T-helper 17 cell (primary cell): ENCODE measurements around the gene GABBR2. TPM values are rescaled to one million over a fixed set of nuclear protein-coding genes. Genes with fewer than 3 reads are reported as not detected.

Experiments
- ATAC-seq: fragments of 150-1000 bp; cut with Tn5 transposase; 2 replicates; pipeline ENCODE4 v1.10.0; 2021; ENCODE audit warnings: mild to moderate bottlenecking, moderate library complexity
- DNase-seq, 3 donors: peaks; one replicate each; pipeline versions ENCODE4 v3.0.0 to v3.0.0-alpha.2; 2020 to 2021
- H3K9me3 ChIP-seq: one replicate; pipeline ENCODE4 v1.7.0; 2013; ENCODE audit warnings: low read length, mild to moderate bottlenecking; ENCODE audit not compliant: control insufficient read depth, poor library complexity, severe bottlenecking
- H3K27ac Mint-ChIP-seq: one replicate; pipeline ENCODE4 v1.8.0; 2022; ENCODE audit warnings: mild to moderate bottlenecking, moderate library complexity, mixed read lengths
- H3K27me3 Mint-ChIP-seq: one replicate; pipeline ENCODE4 v1.8.0; 2022; ENCODE audit warnings: mixed read lengths
- H3K36me3 Mint-ChIP-seq: one replicate; pipeline ENCODE4 v1.8.0; 2022; ENCODE audit warnings: low read depth, mixed read lengths
- H3K4me1 Mint-ChIP-seq: one replicate; pipeline ENCODE4 v1.8.0; 2022; ENCODE audit warnings: mild to moderate bottlenecking, mixed read lengths
- H3K4me3 Mint-ChIP-seq: one replicate; pipeline ENCODE4 v1.8.0; 2022; ENCODE audit warnings: mild to moderate bottlenecking, moderate library complexity, mixed read lengths
- total RNA-seq, 4 donors: library from RNA in 2 of 4; stranded (reverse) in 2 of 4; gene quantifications; one replicate each; pipeline ENCODE4 v1.2.3 and lab custom pipeline; 2022 to 2026

Gene GABBR2
- total RNA-seq, 2 donors from 2014 or later: not detected

GRCh38 chr9:98556511-98556910 is 152.2 kb downstream of the GABBR2 start:
- Mint-ChIP-seq H3K4me3 (no peak overlapping the region), H3K27me3 (peaks cover 37% of the 10 kb centered on the region), H3K27ac (no peak overlapping the region), H3K4me1 (peaks cover 4% of the 10 kb centered on the region), H3K36me3 (peaks cover 3% of the 10 kb centered on the region)
- ATAC-seq (no peak), DNase-seq (no peak)
- H3K9me3 ChIP-seq: no peaks in the 10 kb centered on the region

GRCh38 chr9:98555651-98556465 is 152.9 kb downstream of the GABBR2 start:
- DNase-seq (no peak), ATAC-seq (no peak)
- Mint-ChIP-seq H3K36me3 (no peaks in the 10 kb centered on the region), H3K4me3 (no peak overlapping the region), H3K4me1 (peaks cover 4% of the 10 kb centered on the region), H3K27ac (no peak overlapping the region), H3K27me3 (peaks cover 41% of the 10 kb centered on the region)
- no peaks in the 10 kb centered on the region for H3K9me3 ChIP-seq

- Mint-ChIP-seq H3K4me1 (peaks cover 4% of the 10 kb centered on the region), H3K27me3 (peaks cover 42% of the 10 kb centered on the region), H3K27ac (no peak overlapping the region), H3K36me3 (no peaks in the 10 kb centered on the region), H3K4me3 (no peak overlapping the region)
- ATAC-seq (no peak), DNase-seq (no peak)
- no peaks in the 10 kb centered on the region for H3K9me3 ChIP-seq
These were observed 154.0 kb downstream of the GABBR2 start for GRCh38 chr9:98554752-98555151.

- no peaks in the 10 kb centered on the region for H3K9me3 ChIP-seq
- no peak for DNase-seq
- Mint-ChIP-seq H3K4me1 (peaks cover 4% of the 10 kb centered on the region), H3K27ac (no peak overlapping the region), H3K27me3 (peaks cover 55% of the 10 kb centered on the region), H3K4me3 (no peak overlapping the region), H3K36me3 (no peaks in the 10 kb centered on the region)
- no peak for ATAC-seq
These were observed 156.4 kb downstream of the GABBR2 start for GRCh38 chr9:98552331-98552730.

GRCh38 chr9:98551511-98552286 is 157.0 kb downstream of the GABBR2 start:
- Mint-ChIP-seq H3K27ac (no peak overlapping the region), H3K36me3 (no peaks in the 10 kb centered on the region), H3K4me3 (no peak overlapping the region), H3K27me3 (peaks cover 55% of the 10 kb centered on the region), H3K4me1 (peaks cover 2% of the 10 kb centered on the region)
- H3K9me3 ChIP-seq: no peaks in the 10 kb centered on the region
- DNase-seq (no peak), ATAC-seq (no peak)

- ATAC-seq (no peak), DNase-seq (no peak)
- no peaks in the 10 kb centered on the region for H3K4me1 Mint-ChIP-seq
- H3K4me3 Mint-ChIP-seq: no peak overlapping the region
- no peaks in the 10 kb centered on the region for H3K9me3 ChIP-seq
- H3K36me3 Mint-ChIP-seq: no peaks in the 10 kb centered on the region
- H3K27ac Mint-ChIP-seq: no peak overlapping the region
- peaks cover 48% of the 10 kb centered on the region for H3K27me3 Mint-ChIP-seq
These were observed 158.4 kb downstream of the GABBR2 start for GRCh38 chr9:98550206-98550820.

- Mint-ChIP-seq H3K4me3 (no peak overlapping the region), H3K36me3 (no peaks in the 10 kb centered on the region), H3K27me3 (peaks cover 49% of the 10 kb centered on the region), H3K27ac (no peak overlapping the region), H3K4me1 (no peaks in the 10 kb centered on the region)
- no peaks in the 10 kb centered on the region for H3K9me3 ChIP-seq
- DNase-seq (no peak), ATAC-seq (no peak)
These were observed 159.3 kb downstream of the GABBR2 start for GRCh38 chr9:98549401-98549800.

GRCh38 chr9:98547606-98548005 is 161.1 kb downstream of the GABBR2 start:
- Mint-ChIP-seq H3K27ac (no peak overlapping the region), H3K4me1 (peaks cover 2% of the 10 kb centered on the region), H3K36me3 (no peaks in the 10 kb centered on the region), H3K4me3 (no peak overlapping the region), H3K27me3 (peaks cover 42% of the 10 kb centered on the region)
- DNase-seq: no peak
- no peaks in the 10 kb centered on the region for H3K9me3 ChIP-seq
- no peak for ATAC-seq

GRCh38 chr9:98545021-98545420 is 163.7 kb downstream of the GABBR2 start:
- H3K4me1 Mint-ChIP-seq: peaks cover 2% of the 10 kb centered on the region
- no peak overlapping the region for H3K27ac Mint-ChIP-seq
- H3K36me3 Mint-ChIP-seq: no peaks in the 10 kb centered on the region
- peaks cover 42% of the 10 kb centered on the region for H3K27me3 Mint-ChIP-seq
- no peaks in the 10 kb centered on the region for H3K9me3 ChIP-seq
- H3K4me3 Mint-ChIP-seq: no peak overlapping the region
- DNase-seq (no peak), ATAC-seq (no peak)

- peaks cover 30% of the 10 kb centered on the region for H3K27me3 Mint-ChIP-seq
- no peak overlapping the region for H3K4me3 Mint-ChIP-seq
- H3K9me3 ChIP-seq: no peaks in the 10 kb centered on the region
- ATAC-seq (no peak), DNase-seq (no peak)
- H3K27ac Mint-ChIP-seq: no peak overlapping the region
- H3K36me3 Mint-ChIP-seq: no peaks in the 10 kb centered on the region
- peaks cover 2% of the 10 kb centered on the region for H3K4me1 Mint-ChIP-seq
These were observed 167.0 kb downstream of the GABBR2 start for GRCh38 chr9:98541684-98542230.

GRCh38 chr9:98540476-98540875 is 168.3 kb downstream of the GABBR2 start:
- DNase-seq (no peak), ATAC-seq (no peak)
- Mint-ChIP-seq H3K4me1 (peaks cover 2% of the 10 kb centered on the region), H3K27ac (no peak overlapping the region), H3K27me3 (peaks cover 28% of the 10 kb centered on the region), H3K36me3 (no peaks in the 10 kb centered on the region), H3K4me3 (no peak overlapping the region)
- no peaks in the 10 kb centered on the region for H3K9me3 ChIP-seq

- no peak for ATAC-seq
- no peak for DNase-seq
- Mint-ChIP-seq H3K27me3 (peaks cover 22% of the 10 kb centered on the region), H3K4me3 (no peak overlapping the region), H3K36me3 (no peaks in the 10 kb centered on the region), H3K27ac (no peak overlapping the region), H3K4me1 (peaks cover 2% of the 10 kb centered on the region)
- no peaks in the 10 kb centered on the region for H3K9me3 ChIP-seq
These were observed 168.8 kb downstream of the GABBR2 start for GRCh38 chr9:98539954-98540353.

- Mint-ChIP-seq H3K27ac (no peak overlapping the region), H3K36me3 (no peaks in the 10 kb centered on the region), H3K27me3 (peaks cover 22% of the 10 kb centered on the region), H3K4me1 (peaks cover 2% of the 10 kb centered on the region), H3K4me3 (no peak overlapping the region)
- no peak for DNase-seq
- ATAC-seq: no peak
- H3K9me3 ChIP-seq: no peaks in the 10 kb centered on the region
These were observed 170.1 kb downstream of the GABBR2 start for GRCh38 chr9:98538626-98539031.
